C4-2B (cell line): ENCODE data around the gene GHR.

ENCODE experiments used
- ZFX ChIP-seq: fragments of 450-650 bp; IDR thresholded peaks from 2 replicates; pipeline ENCODE4 v1.6.1; 2017
- TF ChIP-seq, protein P1 (sequence below): fragments of 450-650 bp; conservative IDR thresholded peaks from 2 replicates; pipeline ENCODE4 v1.5.1; 2017; ENCODE audit warnings: mild to moderate bottlenecking

DNA sequence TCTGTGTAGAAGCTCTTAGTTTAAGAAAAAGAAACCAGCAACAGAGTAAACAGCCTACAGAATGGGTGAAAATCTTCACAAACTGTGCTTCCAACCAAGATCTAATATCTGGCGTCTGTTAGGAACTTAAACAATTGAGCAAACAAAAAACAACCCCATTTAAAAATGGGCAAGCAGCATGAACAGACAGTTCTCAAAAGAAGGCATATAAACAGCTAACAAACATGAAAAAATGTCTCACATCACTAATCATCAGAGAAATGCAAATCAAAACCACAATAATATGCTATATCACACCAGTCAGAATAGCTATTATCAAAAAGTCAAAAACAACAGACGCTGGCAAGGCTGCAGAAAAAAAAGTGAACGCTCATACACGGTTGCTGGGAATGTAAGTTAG lies 249.7 kb downstream of the GHR start:
- TF ChIP-seq, protein P1, sequence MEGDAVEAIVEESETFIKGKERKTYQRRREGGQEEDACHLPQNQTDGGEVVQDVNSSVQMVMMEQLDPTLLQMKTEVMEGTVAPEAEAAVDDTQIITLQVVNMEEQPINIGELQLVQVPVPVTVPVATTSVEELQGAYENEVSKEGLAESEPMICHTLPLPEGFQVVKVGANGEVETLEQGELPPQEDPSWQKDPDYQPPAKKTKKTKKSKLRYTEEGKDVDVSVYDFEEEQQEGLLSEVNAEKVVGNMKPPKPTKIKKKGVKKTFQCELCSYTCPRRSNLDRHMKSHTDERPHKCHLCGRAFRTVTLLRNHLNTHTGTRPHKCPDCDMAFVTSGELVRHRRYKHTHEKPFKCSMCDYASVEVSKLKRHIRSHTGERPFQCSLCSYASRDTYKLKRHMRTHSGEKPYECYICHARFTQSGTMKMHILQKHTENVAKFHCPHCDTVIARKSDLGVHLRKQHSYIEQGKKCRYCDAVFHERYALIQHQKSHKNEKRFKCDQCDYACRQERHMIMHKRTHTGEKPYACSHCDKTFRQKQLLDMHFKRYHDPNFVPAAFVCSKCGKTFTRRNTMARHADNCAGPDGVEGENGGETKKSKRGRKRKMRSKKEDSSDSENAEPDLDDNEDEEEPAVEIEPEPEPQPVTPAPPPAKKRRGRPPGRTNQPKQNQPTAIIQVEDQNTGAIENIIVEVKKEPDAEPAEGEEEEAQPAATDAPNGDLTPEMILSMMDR: no peak
- TF ChIP-seq ZFX: no peak
